A549 (cell line): Measurements from ENCODE around the gene LIN28A. TPM values are rescaled to one million over a fixed set of nuclear protein-coding genes. Genes with fewer than 3 reads are reported as not detected.

ENCODE experiments used
- ATAC-seq, 2 experiments: fragments of 200-7000 bp in 1 of 2; fragments of >200 bp in 1 of 2; cut with Nextera tagmentation in 1 of 2; cut with Tn5 transposase in 1 of 2; 3 replicates each; pipeline versions ENCODE4 v1.8.0 to v1.9.1; 2018 to 2020; ENCODE audit warnings: mild to moderate bottlenecking in 1 of 2, moderate library complexity in 1 of 2
- CTCF ChIA-PET: fragments of 300-600 bp; sonication (Branson Sonifier 250); formaldehyde crosslinking; extraction: SDS; loops from one replicate; lab custom pipeline; 2021; ENCODE audit warnings: antibody characterized with exemption, inconsistent platforms; lab: Yijun Ruan, JAX
- POLR2A ChIA-PET: fragments of 350-600 bp; formaldehyde crosslinking; extraction: SDS; loops from one replicate; lab custom pipeline; 2021; ENCODE audit warnings: antibody characterized with exemption, inconsistent platforms; lab: Yijun Ruan, JAX
- DNase-seq, 2 experiments: peaks; one replicate each; pipeline versions ENCODE4 v3.0.0 to v3.0.0-alpha.2; 2011 to 2016; ENCODE audit warnings: low read depth in 1 of 2, low spot score in 1 of 2
- FAIRE-seq: peaks from 2 replicates; lab custom pipeline; 2011; peaks lifted over from hg19 to GRCh38; lab: Jason Lieb, UNC
- H3K27ac ChIP-seq, 2 experiments: fragments of >200 bp; sonication (Bioruptor Twin); formaldehyde crosslinking; 3 replicates each; pipeline ENCODE4 v1.5.1; 2016 to 2017
- H3K4me1 ChIP-seq: fragments of >200 bp; sonication (Bioruptor Twin); formaldehyde crosslinking; 3 replicates; pipeline ENCODE4 v1.6.1; 2016
- H3K4me2 ChIP-seq: fragments of >200 bp; sonication (Bioruptor Twin); formaldehyde crosslinking; 3 replicates; pipeline ENCODE4 v1.6.1; 2016
- H3K4me3 ChIP-seq: fragments of >200 bp; sonication (Bioruptor Twin); formaldehyde crosslinking; 3 replicates; pipeline ENCODE4 v1.5.1; 2016
- H3K9me3 ChIP-seq: fragments of >200 bp; sonication (Bioruptor Twin); formaldehyde crosslinking; 3 replicates; pipeline ENCODE4 v1.6.1; 2016
- CEBPB ChIP-seq, 2 experiments: fragments of >200 bp in 1 of 2; sonication (Bioruptor Twin) in 1 of 2; formaldehyde crosslinking in 1 of 2; IDR thresholded peaks; 2 replicates each; pipeline ENCODE4 v1.6.1; 2012 to 2016
- EHMT2 ChIP-seq: fragments of 200-600 bp; sonication (generic); IDR thresholded peaks from 2 replicates; pipeline ENCODE4 v1.6.1; 2016; ENCODE audit warnings: antibody characterized with exemption, low read depth, mild to moderate bottlenecking, moderate library complexity
- FOSL2 ChIP-seq, 2 experiments: fragments of 450-650 bp in 1 of 2; fragments of >200 bp in 1 of 2; sonication (Bioruptor Twin) in 1 of 2; formaldehyde crosslinking; IDR thresholded peaks; 2 replicates each; pipeline versions ENCODE4 v1.5.0 to v1.6.1; 2016 to 2020; ENCODE audit warnings: mild to moderate bottlenecking in 1 of 2, moderate library complexity in 1 of 2
- GATA3 ChIP-seq: IDR thresholded peaks from 2 replicates; pipeline ENCODE4 v1.6.1; 2012; ENCODE audit warnings: borderline replicate concordance
- HDAC2 ChIP-seq: fragments of 200-600 bp; sonication (generic); IDR thresholded peaks from 2 replicates; pipeline ENCODE4 v1.6.1; 2016
- HEYL ChIP-seq: fragments of 250-450 bp; sonication (Bioruptor Pico); IDR thresholded peaks from 2 replicates; pipeline ENCODE4 v1.8.0; 2021; ENCODE audit warnings: mild to moderate bottlenecking, moderate library complexity
- HOXA7 ChIP-seq: fragments of 250-450 bp; sonication (Bioruptor Pico); IDR thresholded peaks from 2 replicates; pipeline ENCODE4 v1.5.0; 2020; ENCODE audit warnings: mild to moderate bottlenecking, moderate library complexity
- HOXB5 ChIP-seq: fragments of 250-450 bp; sonication (Bioruptor Pico); IDR thresholded peaks from 2 replicates; pipeline ENCODE4 v1.5.0; 2020; ENCODE audit warnings: mild to moderate bottlenecking, moderate library complexity
- JUNB ChIP-seq: fragments of >200 bp; sonication (Bioruptor Twin); formaldehyde crosslinking; IDR thresholded peaks from 2 replicates; pipeline ENCODE4 v1.6.1; 2016
- MAFK ChIP-seq: fragments of 450-650 bp; IDR thresholded peaks from 2 replicates; pipeline ENCODE4 v1.6.1; 2014; ENCODE audit not compliant: partially characterized antibody
- MAZ ChIP-seq: fragments of 150-350 bp; IDR thresholded peaks from 2 replicates; pipeline ENCODE4 v1.6.1; 2014; ENCODE audit warnings: antibody characterized with exemption, low read depth, low read length, borderline replicate concordance
- MYC ChIP-seq: IDR thresholded peaks from 2 replicates; pipeline ENCODE4 v1.6.1; 2012; ENCODE audit warnings: mild to moderate bottlenecking, inconsistent platforms, low read length, improper control_type of control experiment, borderline replicate concordance
- RCOR1 ChIP-seq: fragments of 150-350 bp; IDR thresholded peaks from 2 replicates; pipeline ENCODE4 v1.6.1; 2014; ENCODE audit warnings: antibody characterized with exemption, low read length, low read depth
- SMC3 ChIP-seq: fragments of >200 bp; sonication (Bioruptor Twin); formaldehyde crosslinking; IDR thresholded peaks from 3 replicates; pipeline ENCODE4 v1.6.1; 2018; ENCODE audit warnings: inconsistent platforms
- SREBF2 ChIP-seq: fragments of 450-650 bp; IDR thresholded peaks from 2 replicates; pipeline ENCODE4 v1.6.1; 2014; ENCODE audit warnings: mild to moderate bottlenecking, moderate library complexity
- ZC3H11A ChIP-seq: fragments of 450-650 bp; IDR thresholded peaks from 2 replicates; pipeline ENCODE4 v1.6.1; 2014; ENCODE audit warnings: antibody characterized with exemption, mild to moderate bottlenecking
- WGBS: methylation state at CpG from one replicate; pipeline ENCODE4 v1.1.6; 2017; ENCODE audit errors: missing lambda C conversion rate; 5-methylcytosine and 5-hydroxymethylcytosine counted together
- polyA plus RNA-seq, 4 experiments: library from polyadenylated mRNA; depleted of rRNA in 3 of 4; stranded (reverse); fragments of >200 nt; fragmentation: RNase III in 1 of 4; extraction: RNeasy Plus Mini Kit Qiagen cat#74134 plus additional on column Dnase treatment in 1 of 4; gene quantifications; 2 replicates in 3 of 4; 3 replicates in 1 of 4; pipeline ENCODE4 v1.2.3, GENCODE V29; 2011 to 2017
- TF ChIP-seq, protein P1 (sequence below): fragments of 200-600 bp; sonication (generic); IDR thresholded peaks from 2 replicates; pipeline ENCODE4 v1.6.1; 2016; ENCODE audit warnings: antibody characterized with exemption, mild to moderate bottlenecking, moderate library complexity
- TF ChIP-seq, protein P2 (sequence below): IDR thresholded peaks from 2 replicates; pipeline ENCODE4 v1.6.1; 2012
- TF ChIP-seq, protein P3 (sequence below): fragments of 250-450 bp; sonication (Bioruptor Pico); IDR thresholded peaks from 2 replicates; pipeline ENCODE4 v1.5.0; 2020; ENCODE audit warnings: low read depth, mild to moderate bottlenecking, moderate library complexity

LIN28A gene
- polyA plus RNA-seq, 2 of the 4 experiments (the other 2 are of a cell fraction): 0.03 to 0.04 TPM

DNA sequence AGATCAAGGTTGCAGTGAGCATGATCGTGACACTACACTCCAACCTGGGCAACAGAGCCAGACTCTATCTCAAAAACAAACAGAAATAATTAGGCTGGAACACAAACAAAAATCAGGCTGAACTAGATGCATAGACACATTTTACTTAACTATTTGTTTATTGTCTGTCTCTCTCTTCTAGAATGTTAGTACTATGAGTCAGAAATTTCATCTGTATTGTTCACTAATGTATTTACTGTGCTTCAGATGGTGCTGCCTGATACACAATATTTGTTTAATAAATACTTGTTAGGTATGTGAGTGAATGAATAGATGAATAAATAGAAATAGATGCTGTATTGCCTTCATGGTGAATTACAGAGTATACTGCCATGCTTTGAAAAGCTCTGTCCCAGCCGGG is 6.0 kb upstream of the LIN28A start:
- Histone ChIP-seq H3K4me2 (peak overlapping the region; percentile 72), H3K27ac (peak overlapping the region; percentile 33 to 68; a peak in 3 of 6 replicates), H3K9me3 (no peaks in the 10 kb centered on the region), H3K4me1 (peaks cover 28% of the 10 kb centered on the region), H3K4me3 (no peak overlapping the region)
- FAIRE-seq (no peak), DNase-seq (peak in 1 of 2 experiments; percentile 60), ATAC-seq (peak; percentile 62 to 79; a peak in 5 of 6 replicates)
- peak in 1 of 2 experiments; percentile 26; a peak in 1 of 4 replicates for TF ChIP-seq CEBPB (IDR thresholded peaks at IDR 0.05)
- no peak for TF ChIP-seq SMC3
- TF ChIP-seq, protein P1, sequence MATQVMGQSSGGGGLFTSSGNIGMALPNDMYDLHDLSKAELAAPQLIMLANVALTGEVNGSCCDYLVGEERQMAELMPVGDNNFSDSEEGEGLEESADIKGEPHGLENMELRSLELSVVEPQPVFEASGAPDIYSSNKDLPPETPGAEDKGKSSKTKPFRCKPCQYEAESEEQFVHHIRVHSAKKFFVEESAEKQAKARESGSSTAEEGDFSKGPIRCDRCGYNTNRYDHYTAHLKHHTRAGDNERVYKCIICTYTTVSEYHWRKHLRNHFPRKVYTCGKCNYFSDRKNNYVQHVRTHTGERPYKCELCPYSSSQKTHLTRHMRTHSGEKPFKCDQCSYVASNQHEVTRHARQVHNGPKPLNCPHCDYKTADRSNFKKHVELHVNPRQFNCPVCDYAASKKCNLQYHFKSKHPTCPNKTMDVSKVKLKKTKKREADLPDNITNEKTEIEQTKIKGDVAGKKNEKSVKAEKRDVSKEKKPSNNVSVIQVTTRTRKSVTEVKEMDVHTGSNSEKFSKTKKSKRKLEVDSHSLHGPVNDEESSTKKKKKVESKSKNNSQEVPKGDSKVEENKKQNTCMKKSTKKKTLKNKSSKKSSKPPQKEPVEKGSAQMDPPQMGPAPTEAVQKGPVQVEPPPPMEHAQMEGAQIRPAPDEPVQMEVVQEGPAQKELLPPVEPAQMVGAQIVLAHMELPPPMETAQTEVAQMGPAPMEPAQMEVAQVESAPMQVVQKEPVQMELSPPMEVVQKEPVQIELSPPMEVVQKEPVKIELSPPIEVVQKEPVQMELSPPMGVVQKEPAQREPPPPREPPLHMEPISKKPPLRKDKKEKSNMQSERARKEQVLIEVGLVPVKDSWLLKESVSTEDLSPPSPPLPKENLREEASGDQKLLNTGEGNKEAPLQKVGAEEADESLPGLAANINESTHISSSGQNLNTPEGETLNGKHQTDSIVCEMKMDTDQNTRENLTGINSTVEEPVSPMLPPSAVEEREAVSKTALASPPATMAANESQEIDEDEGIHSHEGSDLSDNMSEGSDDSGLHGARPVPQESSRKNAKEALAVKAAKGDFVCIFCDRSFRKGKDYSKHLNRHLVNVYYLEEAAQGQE: no peak
- no peak for TF ChIP-seq FOSL2 (IDR thresholded peaks at IDR 0.05)
- TF ChIP-seq FOSL2 (CRISPR knock-in tag; IDR thresholded peaks at IDR 0.05): peak; percentile 88
- TF ChIP-seq MAZ: no peak
- TF ChIP-seq HOXA7 (CRISPR knock-in tag): no peak
- TF ChIP-seq GATA3: peak; percentile 94
- no peak for TF ChIP-seq SREBF2
- no peak for TF ChIP-seq HEYL (CRISPR knock-in tag)
- TF ChIP-seq EHMT2: no peak
- TF ChIP-seq JUNB: peak; percentile 30; the same call in 1 of the 2 replicates
- no peak for TF ChIP-seq MYC
- 7% methylated on average over 2 of the region's 2 CpGs for WGBS
- CTCF ChIA-PET: interaction anchor here (0.6 to 5.9 kb wide), 5 partner anchors 12 to 265 kb away, joined by 3 to 47 read pairs (median 6); no protein-coding TSS in a partner anchor
- POLR2A ChIA-PET: no interaction called here

DNA sequence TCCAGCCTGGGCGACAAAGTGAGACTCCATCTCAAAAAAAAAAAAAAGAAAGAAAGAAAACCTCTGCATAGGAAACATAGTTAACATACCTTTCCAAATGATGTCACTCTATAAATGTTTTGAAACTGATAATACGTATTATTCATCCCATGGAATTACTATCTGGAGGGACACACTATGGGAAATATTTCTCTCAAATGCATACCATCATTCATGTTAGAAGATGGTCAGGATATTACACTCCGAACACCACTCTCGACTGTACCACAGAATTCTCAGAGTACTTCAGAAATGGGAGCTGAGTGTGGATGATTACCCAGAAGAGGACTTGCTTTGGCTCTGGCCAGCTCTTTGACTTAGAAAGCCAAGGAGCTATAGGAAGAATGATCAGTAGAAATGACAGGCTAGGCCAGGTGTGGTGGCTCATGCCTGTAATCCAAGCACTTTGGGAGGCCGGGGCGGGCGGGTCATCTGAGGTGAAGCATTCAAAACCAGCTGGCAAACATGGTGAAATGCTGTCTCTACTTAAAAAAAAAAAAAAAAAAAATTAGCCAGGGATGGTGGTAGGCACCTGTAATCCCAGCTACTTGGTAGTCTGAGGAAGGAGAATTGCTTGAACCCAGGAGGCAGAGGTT is 5.2 kb upstream of the LIN28A start:
- TF ChIP-seq RCOR1 (no peak), ZC3H11A (no peak), HOXB5 (CRISPR knock-in tag) (no peak), HDAC2 (no peak), GATA3 (0 out of 2 replicates have a peak, but pooled peaks have one; percentile 21), MAFK (no peak), SMC3 (no peak)
- TF ChIP-seq, protein P2, sequence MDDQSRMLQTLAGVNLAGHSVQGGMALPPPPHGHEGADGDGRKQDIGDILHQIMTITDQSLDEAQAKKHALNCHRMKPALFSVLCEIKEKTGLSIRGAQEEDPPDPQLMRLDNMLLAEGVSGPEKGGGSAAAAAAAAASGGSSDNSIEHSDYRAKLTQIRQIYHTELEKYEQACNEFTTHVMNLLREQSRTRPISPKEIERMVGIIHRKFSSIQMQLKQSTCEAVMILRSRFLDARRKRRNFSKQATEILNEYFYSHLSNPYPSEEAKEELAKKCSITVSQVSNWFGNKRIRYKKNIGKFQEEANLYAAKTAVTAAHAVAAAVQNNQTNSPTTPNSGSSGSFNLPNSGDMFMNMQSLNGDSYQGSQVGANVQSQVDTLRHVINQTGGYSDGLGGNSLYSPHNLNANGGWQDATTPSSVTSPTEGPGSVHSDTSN: no peak
- TF ChIP-seq, protein P3, sequence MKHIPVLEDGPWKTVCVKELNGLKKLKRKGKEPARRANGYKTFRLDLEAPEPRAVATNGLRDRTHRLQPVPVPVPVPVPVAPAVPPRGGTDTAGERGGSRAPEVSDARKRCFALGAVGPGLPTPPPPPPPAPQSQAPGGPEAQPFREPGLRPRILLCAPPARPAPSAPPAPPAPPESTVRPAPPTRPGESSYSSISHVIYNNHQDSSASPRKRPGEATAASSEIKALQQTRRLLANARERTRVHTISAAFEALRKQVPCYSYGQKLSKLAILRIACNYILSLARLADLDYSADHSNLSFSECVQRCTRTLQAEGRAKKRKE (CRISPR knock-in tag): no peak
- H3K27ac ChIP-seq: peak overlapping the region; percentile 33 to 68; a peak in 3 of 6 replicates
- H3K9me3 ChIP-seq: no peaks in the 10 kb centered on the region
- peak overlapping the region; percentile 72 for H3K4me2 ChIP-seq
- FAIRE-seq (no peak), ATAC-seq (peak; percentile 41 to 54; a peak in 3 of 6 replicates), DNase-seq (no peak)
- no peak overlapping the region for H3K4me3 ChIP-seq
- POLR2A ChIA-PET: no interaction called here
- H3K4me1 ChIP-seq: peaks cover 34% of the 10 kb centered on the region
- CTCF ChIA-PET: interaction anchor here (1.0 to 5.9 kb wide), 6 partner anchors 10 to 236 kb away, joined by 3 to 47 read pairs (median 6); partner anchors contain the start of gene ZNF593
- 8% methylated on average over 7 of the region's 7 CpGs for WGBS
